ENCODE results near the gene APOBEC2.

- no peak for TF ChIP-seq ZNF274 (IDR thresholded peaks at IDR 0.05; ENCODE audit: low read depth, low read length)
- TF ChIP-seq YY1 (IDR thresholded peaks at IDR 0.05; ENCODE audit: insufficient read depth, insufficient read length): no peak
- no peak for TF ChIP-seq SUZ12 (IDR thresholded peaks at IDR 0.05; ENCODE audit: extremely low read depth, insufficient read depth, insufficient read length)
These were observed 40.7 kb downstream of the APOBEC2 start for GRCh38 chr6:41093729-41094128.
